Measurements from ENCODE around the gene FNTB.

The FNTB gene

GRCh38 chr14:64986648-64987437 is at the start of gene FNTB:
Gene FNTB (plus strand): TSS chr14:64986895. CDS start chr14:64986954, 59 bp downstream.
- peak; percentile 99 for DNase-seq

- DNase-seq, result no peak
Measured at GRCh38 chr14:64937171-64937820, 49.4 kb upstream of the FNTB start.

GRCh38 chr14:64937821-64938193 is 48.9 kb upstream of the FNTB start:
- DNase-seq, result no peak

GRCh38 chr14:64938972-64939816 is 47.5 kb upstream of the FNTB start:
- DNase-seq, result no peak

- DNase-seq, result no peak
Measured at GRCh38 chr14:64939817-64940190, 46.9 kb upstream of the FNTB start.

- no peak for DNase-seq
Measured at GRCh38 chr14:64940336-64940910, 46.3 kb upstream of the FNTB start.

- DNase-seq, result no peak
Measured at GRCh38 chr14:64942531-64943111, 44.1 kb upstream of the FNTB start, which contains the start of gene GPX2. Gene GPX2 (minus strand): TSS chr14:64942745. CDS start chr14:64942726, 19 bp downstream.

GRCh38 chr14:64943556-64943955 is 43.1 kb upstream of the FNTB start:
- DNase-seq, result no peak

GRCh38 chr14:64944041-64944440 is 42.7 kb upstream of the FNTB start:
- no peak for DNase-seq

- no peak for DNase-seq
Measured at GRCh38 chr14:64944861-64945260, 41.8 kb upstream of the FNTB start.

GRCh38 chr14:64945431-64946178 is 41.1 kb upstream of the FNTB start:
- no peak for DNase-seq

GRCh38 chr14:64946310-64947045 is 40.2 kb upstream of the FNTB start:
- no peak for DNase-seq

- DNase-seq, result no peak
Measured at GRCh38 chr14:64947710-64948611, 38.7 kb upstream of the FNTB start.

GRCh38 chr14:64948612-64949210 is 38.0 kb upstream of the FNTB start:
- DNase-seq, result no peak

- no peak for DNase-seq
Measured at GRCh38 chr14:64950889-64951288, 35.8 kb upstream of the FNTB start.

- no peak for DNase-seq
Measured at GRCh38 chr14:64951291-64951690, 35.4 kb upstream of the FNTB start.

GRCh38 chr14:64951724-64952123 is 35.0 kb upstream of the FNTB start:
- no peak for DNase-seq

GRCh38 chr14:64952598-64953309 is 33.9 kb upstream of the FNTB start:
- no peak for DNase-seq

GRCh38 chr14:64953310-64953654 is 33.4 kb upstream of the FNTB start:
- DNase-seq, result no peak

Data from HCEC 1CT (cell line).